A549 treated with CpdA at 1 μM for 4 hours (cell line): ENCODE data around the gene HPRT1. TPM values are rescaled to one million over a fixed set of nuclear protein-coding genes. Genes with fewer than 3 reads are reported as not detected.

Experiments
- total RNA-seq: library from RNA; stranded (reverse); fragments of 200-300 nt; extraction: Qiagen RNA extraction; gene quantifications from 5 replicates; pipeline ENCODE4 v1.2.3, GENCODE V29; 2022; ENCODE audit warnings: low read depth

The HPRT1 gene, protein sequence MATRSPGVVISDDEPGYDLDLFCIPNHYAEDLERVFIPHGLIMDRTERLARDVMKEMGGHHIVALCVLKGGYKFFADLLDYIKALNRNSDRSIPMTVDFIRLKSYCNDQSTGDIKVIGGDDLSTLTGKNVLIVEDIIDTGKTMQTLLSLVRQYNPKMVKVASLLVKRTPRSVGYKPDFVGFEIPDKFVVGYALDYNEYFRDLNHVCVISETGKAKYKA
- 99.6 to 133 TPM (median 104 TPM) in 5 replicates for total RNA-seq

DNA sequence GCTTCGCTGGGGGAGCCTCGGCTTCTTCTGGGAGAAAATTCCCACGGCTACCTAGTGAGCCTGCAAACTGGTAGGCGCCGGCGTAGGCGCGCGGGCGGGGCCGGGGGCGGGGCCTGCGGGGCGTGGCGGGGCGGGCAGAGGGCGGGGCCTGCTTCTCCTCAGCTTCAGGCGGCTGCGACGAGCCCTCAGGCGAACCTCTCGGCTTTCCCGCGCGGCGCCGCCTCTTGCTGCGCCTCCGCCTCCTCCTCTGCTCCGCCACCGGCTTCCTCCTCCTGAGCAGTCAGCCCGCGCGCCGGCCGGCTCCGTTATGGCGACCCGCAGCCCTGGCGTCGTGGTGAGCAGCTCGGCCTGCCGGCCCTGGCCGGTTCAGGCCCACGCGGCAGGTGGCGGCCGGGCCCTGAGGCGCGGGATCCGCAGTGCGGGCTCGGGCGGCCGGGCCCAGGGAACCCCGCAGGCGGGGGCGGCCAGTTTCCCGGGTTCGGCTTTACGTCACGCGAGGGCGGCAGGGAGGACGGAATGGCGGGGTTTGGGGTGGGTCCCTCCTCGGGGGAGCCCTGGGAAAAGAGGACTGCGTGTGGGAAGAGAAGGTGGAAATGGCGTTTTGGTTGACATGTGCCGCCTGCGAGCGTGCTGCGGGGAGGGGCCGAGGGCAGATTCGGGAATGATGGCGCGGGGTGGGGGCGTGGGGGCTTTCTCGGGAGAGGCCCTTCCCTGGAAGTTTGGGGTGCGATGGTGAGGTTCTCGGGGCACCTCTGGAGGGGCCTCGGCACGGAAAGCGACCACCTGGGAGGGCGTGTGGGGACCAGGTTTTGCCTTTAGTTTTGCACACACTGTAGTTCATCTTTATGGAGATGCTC lies at the start of gene HPRT1:
HPRT1 (plus strand) TSS at position 161 of the 857 bp plus-strand sequence; CDS start at position 308, 147 bp downstream.

Other genes with a start within 250 kb of the HPRT1 start
- gene CCDC160, start 223.0 kb upstream of the HPRT1 start, total RNA-seq, result 0.05 TPM in 1 of 5 replicates, not detected in the others
- 10.6 to 15.3 TPM (median 14.9 TPM) in 5 replicates for gene PHF6, start 86.9 kb upstream of the HPRT1 start, total RNA-seq
- 0.24 to 0.83 TPM (median 0.32 TPM) in 5 replicates for gene PLAC1, start 198.3 kb downstream of the HPRT1 start, total RNA-seq